Body of pancreas (tissue), 4 donors: ENCODE measurements around the gene DUOXA2. TPM values are rescaled to one million over a fixed set of nuclear protein-coding genes. Genes with fewer than 3 reads are reported as not detected.

Source experiments
- ATAC-seq: fragments of 150-250 bp; one replicate; pipeline ENCODE4 v1.9.1; 2016
- DNase-seq, 4 donors: peaks; one replicate each; pipeline ENCODE4 v3.0.0-alpha.2; 2019
- H3K27ac ChIP-seq, 4 donors: fragments of 200-600 bp; sonication (generic); 1 replicate in 3 of 4; 2 replicates in 1 of 4; pipeline versions ENCODE4 v1.5.1 to v1.6.1; 2016 to 2019; ENCODE audit warnings: mild to moderate bottlenecking in 1 of 4, mixed read lengths in 1 of 4, moderate library complexity in 1 of 4
- H3K27me3 ChIP-seq, 2 donors: fragments of 200-600 bp; sonication (generic); one replicate each; pipeline ENCODE4 v1.6.0; 2016; ENCODE audit warnings: mild to moderate bottlenecking in 1 of 2
- H3K36me3 ChIP-seq, 2 donors: fragments of 200-600 bp; sonication (generic); replicated peaks in 1 of 2; 2 replicates each; pipeline ENCODE4 v1.5.1; 2016; ENCODE audit warnings: low read depth in 2 of 2; ENCODE audit not compliant: insufficient read depth in 1 of 2
- H3K4me1 ChIP-seq: fragments of 200-600 bp; sonication (generic); one replicate; pipeline ENCODE4 v1.6.0; 2016
- H3K4me3 ChIP-seq, 2 donors: fragments of 200-600 bp; sonication (generic); 1 replicate in 1 of 2; 2 replicates in 1 of 2; pipeline ENCODE4 v1.5.1; 2016 to 2019
- H3K9me3 ChIP-seq, 3 donors: fragments of 200-600 bp; sonication (generic); 1 replicate in 2 of 3; 2 replicates in 1 of 3; pipeline ENCODE4 v1.5.1; 2016
- CTCF ChIP-seq, 7 experiments: fragments of 450-650 bp in 4 of 7; fragments of 200-600 bp in 3 of 7; sonication (generic) in 3 of 7; IDR thresholded peaks; one replicate each; pipeline ENCODE4 v1.5.1; 2016 to 2019; ENCODE audit warnings: antibody characterized with exemption in 7 of 7
- POLR2A ChIP-seq, 3 donors: fragments of 450-650 bp; IDR thresholded peaks; one replicate each; pipeline ENCODE4 v1.6.1; 2016; ENCODE audit warnings: antibody characterized with exemption in 3 of 3, mild to moderate bottlenecking in 2 of 3
- WGBS, 2 donors: methylation state at CpG; one replicate each; pipeline ENCODE4 v1.1.5; 2017; 5-methylcytosine and 5-hydroxymethylcytosine counted together
- intact Hi-C: fragments of 100-400 bp; cut with DNase I; formaldehyde crosslinking; loops from one replicate; pipeline ENCODE4 v1.15.1; 2023
- total RNA-seq, 2 donors: library from RNA; depleted of rRNA; stranded (reverse); fragments of >200 nt; gene quantifications; one replicate each; pipeline ENCODE4 v1.1.0, GENCODE V29; 2016

The DUOXA2 gene
- total RNA-seq, 2 donors from 2014 or later: not detected

- TF ChIP-seq POLR2A (IDR thresholded peaks at IDR 0.05) (no peak), CTCF (IDR thresholded peaks at IDR 0.05) (no peak)
- Histone ChIP-seq H3K27ac (no peak within 1 kb of the TSS), H3K36me3 (no peaks in the 10 kb centered on the region), H3K4me3 (no peak within 1 kb of the TSS), H3K27me3 (no peaks in the 10 kb centered on the region), H3K9me3 (no peaks in the 10 kb centered on the region), H3K4me1 (peaks cover 5% of the 10 kb centered on the region)
- ATAC-seq (no peak), DNase-seq (no peak)
- 12 to 36% methylated on average over 7 to 45 of the region's 46 CpGs for WGBS, 2 donors
- intact Hi-C loops: no loop called here
Observed at GRCh38 chr15:45129651-45130129, 15.6 kb downstream of the DUOXA2 start, which contains the start of the genes DUOX1 and DUOXA1. TSS of gene DUOX1 (plus strand) at chr15:45129994. CDS start at chr15:45131967, 1,973 bp downstream. TSS of gene DUOXA1 (minus strand) at chr15:45129879. CDS start at chr15:45123014, 6,865 bp downstream.

GRCh38 chr15:45130291-45131000 lies 16.3 kb downstream of the DUOXA2 start:
- WGBS, 2 donors: 87 to 95% methylated on average over 6 of the region's 7 CpGs
- Histone ChIP-seq H3K4me3 (no peak overlapping the region), H3K27ac (no peak overlapping the region), H3K36me3 (no peaks in the 10 kb centered on the region), H3K9me3 (no peaks in the 10 kb centered on the region), H3K27me3 (no peaks in the 10 kb centered on the region), H3K4me1 (peaks cover 12% of the 10 kb centered on the region)
- DNase-seq (no peak), ATAC-seq (no peak)
- intact Hi-C loops: no loop called here
- TF ChIP-seq POLR2A (IDR thresholded peaks at IDR 0.05): no peak
- no peak for TF ChIP-seq CTCF (IDR thresholded peaks at IDR 0.05)

GRCh38 chr15:45131510-45131909 lies 17.4 kb downstream of the DUOXA2 start:
- Histone ChIP-seq H3K9me3 (no peaks in the 10 kb centered on the region), H3K4me3 (no peak overlapping the region), H3K27me3 (peaks cover 0 to 6% of the 10 kb centered on the region in 2 donors), H3K4me1 (peaks cover 13% of the 10 kb centered on the region), H3K36me3 (no peaks in the 10 kb centered on the region), H3K27ac (no peak overlapping the region)
- TF ChIP-seq CTCF (IDR thresholded peaks at IDR 0.05): no peak
- TF ChIP-seq POLR2A (IDR thresholded peaks at IDR 0.05): no peak
- ATAC-seq (no peak), DNase-seq (no peak)
- intact Hi-C loops: no loop called here
- 32 to 56% methylated on average over 3 of the region's 3 CpGs for WGBS, 2 donors

GRCh38 chr15:45132844-45133560 lies 18.9 kb downstream of the DUOXA2 start:
- Histone ChIP-seq H3K27me3 (peaks cover 0 to 6% of the 10 kb centered on the region in 2 donors), H3K4me1 (peaks cover 13% of the 10 kb centered on the region), H3K27ac (no peak overlapping the region), H3K36me3 (no peaks in the 10 kb centered on the region), H3K4me3 (no peak overlapping the region), H3K9me3 (no peaks in the 10 kb centered on the region)
- TF ChIP-seq CTCF (IDR thresholded peaks at IDR 0.05): no peak
- TF ChIP-seq POLR2A (IDR thresholded peaks at IDR 0.05): no peak
- no peak for ATAC-seq
- 77 to 81% methylated on average over 3 of the region's 3 CpGs for WGBS, 2 donors
- no peak for DNase-seq
- intact Hi-C loops: no loop called here
